SK-N-SH treated with all-trans-retinoic acid at 6 μM for 48 hours (cell line): Measurements from ENCODE around the gene MOSMO.
A peak's percentile ranks its signal among the peaks of the same experiment; 100 is the strongest.

Source experiments
- ATAC-seq: fragments of 200-7000 bp; cut with Tn5 transposase; 3 replicates; pipeline ENCODE4 v1.9.1; 2020; ENCODE audit warnings: mild to moderate bottlenecking, moderate library complexity
- ARNTL ChIP-seq: fragments of 450-650 bp; formaldehyde crosslinking; IDR thresholded peaks from 2 replicates; pipeline ENCODE4 v1.5.0; 2020; ENCODE audit warnings: low read depth, mild to moderate bottlenecking, moderate library complexity, borderline replicate concordance
- BACH2 ChIP-seq: fragments of 250-450 bp; sonication (Bioruptor Pico); IDR thresholded peaks from 2 replicates; pipeline ENCODE4 v1.9.0; 2021; ENCODE audit warnings: mild to moderate bottlenecking, borderline replicate concordance
- ESRRG ChIP-seq: fragments of 250-450 bp; sonication (Bioruptor Pico); IDR thresholded peaks from 2 replicates; pipeline ENCODE4 v1.6.1; 2021; ENCODE audit warnings: mild to moderate bottlenecking
- GLIS3 ChIP-seq: fragments of 250-450 bp; sonication (Bioruptor Pico); IDR thresholded peaks from 2 replicates; pipeline ENCODE4 v1.5.0; 2020; ENCODE audit warnings: mild to moderate bottlenecking, moderate library complexity
- ISL1 ChIP-seq: fragments of 250-450 bp; sonication (Bioruptor Pico); IDR thresholded peaks from 2 replicates; pipeline ENCODE4 v2.1.2; 2022; ENCODE audit warnings: mild to moderate bottlenecking, moderate library complexity
- OSR1 ChIP-seq: fragments of 250-450 bp; sonication (Bioruptor Pico); IDR thresholded peaks from 2 replicates; pipeline ENCODE4 v1.8.0; 2022; ENCODE audit warnings: moderate library complexity, mild to moderate bottlenecking, inconsistent platforms
- PATZ1 ChIP-seq: fragments of 250-450 bp; sonication (Bioruptor Pico); IDR thresholded peaks from 2 replicates; pipeline ENCODE4 v1.8.0; 2020; ENCODE audit warnings: mild to moderate bottlenecking, moderate library complexity, borderline replicate concordance
- PPARA ChIP-seq: fragments of 250-450 bp; sonication (Bioruptor Pico); IDR thresholded peaks from 2 replicates; pipeline ENCODE4 v1.5.0; 2020; ENCODE audit warnings: mild to moderate bottlenecking, borderline replicate concordance
- RARB ChIP-seq: fragments of 250-450 bp; sonication (Bioruptor Pico); IDR thresholded peaks from 2 replicates; pipeline ENCODE4 v1.8.0; 2021; ENCODE audit warnings: mild to moderate bottlenecking, moderate library complexity
- SNAI2 ChIP-seq: fragments of 250-450 bp; sonication (Bioruptor Pico); IDR thresholded peaks from 2 replicates; pipeline ENCODE4 v1.5.0; 2020; ENCODE audit warnings: mild to moderate bottlenecking, moderate library complexity
- TCF4 ChIP-seq: fragments of 250-450 bp; sonication (Bioruptor Pico); IDR thresholded peaks from 2 replicates; pipeline ENCODE4 v1.8.0; 2021; ENCODE audit warnings: mild to moderate bottlenecking, moderate library complexity, borderline replicate concordance
- TOX ChIP-seq: fragments of 250-450 bp; sonication (Bioruptor Pico); IDR thresholded peaks from 2 replicates; pipeline ENCODE4 v1.8.0; 2021; ENCODE audit warnings: mild to moderate bottlenecking, moderate library complexity, borderline replicate concordance
- TSHZ2 ChIP-seq: fragments of 250-450 bp; sonication (Bioruptor Pico); IDR thresholded peaks from 2 replicates; pipeline ENCODE4 v1.5.0; 2020; ENCODE audit warnings: mild to moderate bottlenecking, moderate library complexity
- ZFP3 ChIP-seq: fragments of 250-450 bp; sonication (Bioruptor Pico); IDR thresholded peaks from 2 replicates; pipeline ENCODE4 v1.5.0; 2020; ENCODE audit warnings: mild to moderate bottlenecking, moderate library complexity
- ZFP30 ChIP-seq: fragments of 450-650 bp; formaldehyde crosslinking; IDR thresholded peaks from 2 replicates; pipeline ENCODE4 v1.5.0; 2022; ENCODE audit warnings: mild to moderate bottlenecking, moderate library complexity
- ZNF565 ChIP-seq: fragments of 450-650 bp; formaldehyde crosslinking; conservative IDR thresholded peaks from 2 replicates; pipeline ENCODE4 v1.5.0; 2020; ENCODE audit warnings: low read depth, mild to moderate bottlenecking, moderate library complexity
- ZNF70 ChIP-seq: fragments of 450-650 bp; formaldehyde crosslinking; IDR thresholded peaks from 2 replicates; pipeline ENCODE4 v1.5.0; 2020; ENCODE audit warnings: mild to moderate bottlenecking, moderate library complexity
- ZNF8 ChIP-seq: fragments of 450-650 bp; formaldehyde crosslinking; IDR thresholded peaks from 2 replicates; pipeline ENCODE4 v1.5.0; 2020; ENCODE audit warnings: mild to moderate bottlenecking, moderate library complexity
- TF ChIP-seq, protein P1 (sequence below): fragments of 250-450 bp; sonication (Bioruptor Pico); IDR thresholded peaks from 2 replicates; pipeline ENCODE4 v1.5.1; 2021; ENCODE audit warnings: mild to moderate bottlenecking, moderate library complexity
- TF ChIP-seq, protein P2 (sequence below): fragments of 250-450 bp; sonication (Bioruptor Pico); IDR thresholded peaks from 2 replicates; pipeline ENCODE4 v1.5.1; 2020; ENCODE audit warnings: low read depth, mild to moderate bottlenecking, moderate library complexity
- TF ChIP-seq, protein P3 (sequence below): fragments of 250-450 bp; sonication (Bioruptor Pico); IDR thresholded peaks from 2 replicates; pipeline ENCODE4 v1.8.0; 2021; ENCODE audit warnings: low read depth, mild to moderate bottlenecking, moderate library complexity, borderline replicate concordance

Gene MOSMO

DNA sequence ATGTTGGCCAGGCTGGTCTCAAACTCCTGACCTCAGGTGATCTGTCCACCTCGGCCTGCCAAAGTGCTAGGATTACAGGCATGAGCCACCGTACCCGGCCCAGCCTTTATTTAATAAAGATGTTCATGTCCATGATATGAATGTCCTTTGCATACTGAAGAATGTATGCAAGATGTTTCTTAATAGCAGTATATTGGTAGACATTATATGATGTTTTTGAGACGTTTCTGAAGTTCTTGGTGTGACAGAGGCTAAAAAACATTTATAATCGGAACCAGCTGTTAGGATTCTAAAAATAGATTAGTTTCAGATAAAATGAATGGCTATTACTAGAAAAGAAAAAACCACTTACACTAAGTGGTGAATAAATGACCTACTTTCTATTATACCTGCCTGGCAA is 18.8 kb upstream of the MOSMO start:
- peak; percentile 52 for ATAC-seq
- TF ChIP-seq SNAI2 (CRISPR knock-in tag) (no peak), RARB (no peak), GLIS3 (no peak), OSR1 (CRISPR knock-in tag) (no peak), TSHZ2 (CRISPR knock-in tag) (no peak), TOX (no peak), PATZ1 (CRISPR knock-in tag) (no peak), ESRRG (CRISPR knock-in tag) (no peak), BACH2 (no peak), ZNF8 (no peak), ZNF70 (CRISPR knock-in tag) (no peak), ARNTL (CRISPR knock-in tag) (no peak)
- TF ChIP-seq, protein P1, sequence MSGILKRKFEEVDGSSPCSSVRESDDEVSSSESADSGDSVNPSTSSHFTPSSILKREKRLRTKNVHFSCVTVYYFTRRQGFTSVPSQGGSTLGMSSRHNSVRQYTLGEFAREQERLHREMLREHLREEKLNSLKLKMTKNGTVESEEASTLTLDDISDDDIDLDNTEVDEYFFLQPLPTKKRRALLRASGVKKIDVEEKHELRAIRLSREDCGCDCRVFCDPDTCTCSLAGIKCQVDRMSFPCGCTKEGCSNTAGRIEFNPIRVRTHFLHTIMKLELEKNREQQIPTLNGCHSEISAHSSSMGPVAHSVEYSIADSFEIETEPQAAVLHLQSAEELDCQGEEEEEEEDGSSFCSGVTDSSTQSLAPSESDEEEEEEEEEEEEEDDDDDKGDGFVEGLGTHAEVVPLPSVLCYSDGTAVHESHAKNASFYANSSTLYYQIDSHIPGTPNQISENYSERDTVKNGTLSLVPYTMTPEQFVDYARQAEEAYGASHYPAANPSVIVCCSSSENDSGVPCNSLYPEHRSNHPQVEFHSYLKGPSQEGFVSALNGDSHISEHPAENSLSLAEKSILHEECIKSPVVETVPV (CRISPR knock-in tag): no peak

DNA sequence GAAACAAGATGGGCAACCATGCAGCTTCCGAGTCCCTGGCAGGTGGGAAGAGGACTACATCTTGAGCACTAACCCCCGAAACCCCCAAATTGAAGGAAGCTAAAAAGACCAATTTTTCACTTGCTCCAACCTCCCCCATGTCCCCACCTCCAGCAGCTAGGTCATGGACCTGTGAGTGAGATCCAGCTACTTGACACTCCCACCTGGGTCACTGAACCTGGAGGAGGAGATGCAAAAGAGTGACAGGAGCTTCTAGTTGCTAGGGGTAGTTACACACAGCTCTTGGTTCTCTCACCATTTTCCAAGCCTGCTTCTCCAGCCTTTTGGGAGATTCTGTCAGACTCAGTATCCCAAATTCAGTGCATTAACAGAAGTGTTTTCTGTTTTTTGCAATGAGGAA is 18.2 kb upstream of the MOSMO start:
- no peak for ATAC-seq
- no peak for TF ChIP-seq ZNF8
- TF ChIP-seq OSR1 (CRISPR knock-in tag): no peak
- TF ChIP-seq, protein P1 (CRISPR knock-in tag): no peak
- TF ChIP-seq ZFP3 (CRISPR knock-in tag): no peak
- TF ChIP-seq SNAI2 (CRISPR knock-in tag): no peak

DNA sequence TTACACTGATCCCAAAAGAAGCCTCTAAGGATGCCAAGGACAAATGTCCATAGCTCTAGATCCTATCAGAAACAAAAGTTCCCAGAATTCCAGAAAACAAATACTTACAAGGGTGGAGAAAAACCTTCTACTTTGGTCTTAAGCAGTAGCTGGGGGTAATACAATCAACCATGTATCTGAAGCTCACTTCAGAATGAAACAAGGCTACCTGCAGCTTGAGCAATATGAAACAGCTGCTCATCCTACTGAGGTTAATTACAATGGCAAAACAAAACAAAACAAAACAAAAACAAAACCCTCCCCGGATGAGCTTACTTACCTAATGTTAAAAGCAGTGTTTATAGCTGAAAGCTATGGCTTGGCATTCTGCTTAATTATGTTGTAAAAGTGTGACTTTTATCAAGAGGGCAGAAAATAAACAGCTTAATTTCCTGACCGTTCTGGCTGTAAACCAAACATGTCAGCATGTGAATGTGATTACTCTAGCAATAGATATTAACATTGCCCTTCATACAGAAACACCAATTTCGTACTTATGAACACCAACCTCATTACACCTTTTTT is 17.4 kb upstream of the MOSMO start:
- TF ChIP-seq TOX (no peak), ISL1 (CRISPR knock-in tag) (no peak), PATZ1 (CRISPR knock-in tag) (no peak), ZNF70 (CRISPR knock-in tag) (no peak), ZFP3 (CRISPR knock-in tag) (no peak), ZFP30 (CRISPR knock-in tag) (no peak), ZNF8 (no peak), OSR1 (CRISPR knock-in tag) (no peak), ARNTL (CRISPR knock-in tag) (no peak), TCF4 (CRISPR knock-in tag) (no peak)
- no peak for ATAC-seq

DNA sequence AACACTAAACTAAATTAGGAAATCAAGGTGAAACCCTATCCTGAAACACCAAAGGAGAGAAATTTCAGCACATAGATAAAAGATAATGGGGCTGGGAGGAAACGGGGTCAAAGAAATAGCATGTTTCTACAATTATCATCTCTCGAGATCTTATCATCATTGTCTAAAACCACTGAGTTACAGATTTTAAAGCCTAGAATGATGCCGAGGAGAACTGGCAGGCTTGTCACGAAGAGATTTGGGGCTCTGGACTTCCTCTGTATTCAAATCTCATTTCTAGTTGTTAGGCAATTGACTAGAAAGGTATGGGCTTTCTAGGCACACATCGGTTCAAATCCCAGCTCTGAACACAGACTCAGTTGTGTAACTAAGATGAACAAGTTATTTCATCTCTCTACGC is 16.3 kb upstream of the MOSMO start:
- no peak for ATAC-seq
- no peak for TF ChIP-seq ZNF565 (CRISPR knock-in tag)
- TF ChIP-seq RARB: no peak
- no peak for TF ChIP-seq ARNTL (CRISPR knock-in tag)
- TF ChIP-seq TCF4 (CRISPR knock-in tag): no peak
- no peak for TF ChIP-seq PPARA (CRISPR knock-in tag)
- TF ChIP-seq, protein P2, sequence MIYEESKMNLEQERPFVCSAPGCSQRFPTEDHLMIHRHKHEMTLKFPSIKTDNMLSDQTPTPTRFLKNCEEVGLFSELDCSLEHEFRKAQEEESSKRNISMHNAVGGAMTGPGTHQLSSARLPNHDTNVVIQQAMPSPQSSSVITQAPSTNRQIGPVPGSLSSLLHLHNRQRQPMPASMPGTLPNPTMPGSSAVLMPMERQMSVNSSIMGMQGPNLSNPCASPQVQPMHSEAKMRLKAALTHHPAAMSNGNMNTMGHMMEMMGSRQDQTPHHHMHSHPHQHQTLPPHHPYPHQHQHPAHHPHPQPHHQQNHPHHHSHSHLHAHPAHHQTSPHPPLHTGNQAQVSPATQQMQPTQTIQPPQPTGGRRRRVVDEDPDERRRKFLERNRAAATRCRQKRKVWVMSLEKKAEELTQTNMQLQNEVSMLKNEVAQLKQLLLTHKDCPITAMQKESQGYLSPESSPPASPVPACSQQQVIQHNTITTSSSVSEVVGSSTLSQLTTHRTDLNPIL (CRISPR knock-in tag): no peak
- no peak for TF ChIP-seq TOX
- no peak for TF ChIP-seq GLIS3
- TF ChIP-seq, protein P1 (CRISPR knock-in tag): no peak
- TF ChIP-seq ZNF8: no peak
- TF ChIP-seq, protein P3, sequence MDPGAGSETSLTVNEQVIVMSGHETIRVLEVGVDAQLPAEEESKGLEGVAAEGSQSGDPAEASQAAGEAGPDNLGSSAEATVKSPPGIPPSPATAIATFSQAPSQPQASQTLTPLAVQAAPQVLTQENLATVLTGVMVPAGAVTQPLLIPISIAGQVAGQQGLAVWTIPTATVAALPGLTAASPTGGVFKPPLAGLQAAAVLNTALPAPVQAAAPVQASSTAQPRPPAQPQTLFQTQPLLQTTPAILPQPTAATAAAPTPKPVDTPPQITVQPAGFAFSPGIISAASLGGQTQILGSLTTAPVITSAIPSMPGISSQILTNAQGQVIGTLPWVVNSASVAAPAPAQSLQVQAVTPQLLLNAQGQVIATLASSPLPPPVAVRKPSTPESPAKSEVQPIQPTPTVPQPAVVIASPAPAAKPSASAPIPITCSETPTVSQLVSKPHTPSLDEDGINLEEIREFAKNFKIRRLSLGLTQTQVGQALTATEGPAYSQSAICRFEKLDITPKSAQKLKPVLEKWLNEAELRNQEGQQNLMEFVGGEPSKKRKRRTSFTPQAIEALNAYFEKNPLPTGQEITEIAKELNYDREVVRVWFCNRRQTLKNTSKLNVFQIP (CRISPR knock-in tag): no peak
- no peak for TF ChIP-seq ISL1 (CRISPR knock-in tag)
